Measurements from ENCODE around the gene PTPA. TPM values are rescaled to one million over a fixed set of nuclear protein-coding genes. Genes with fewer than 3 reads are reported as not detected.

Gene PTPA
- total and polyA plus RNA-seq, 10 of the 15 experiments (the other 5 are each of a cell fraction or from before 2014, with no cell fraction given), result 1.6 to 111 (median 55.1) TPM

DNA sequence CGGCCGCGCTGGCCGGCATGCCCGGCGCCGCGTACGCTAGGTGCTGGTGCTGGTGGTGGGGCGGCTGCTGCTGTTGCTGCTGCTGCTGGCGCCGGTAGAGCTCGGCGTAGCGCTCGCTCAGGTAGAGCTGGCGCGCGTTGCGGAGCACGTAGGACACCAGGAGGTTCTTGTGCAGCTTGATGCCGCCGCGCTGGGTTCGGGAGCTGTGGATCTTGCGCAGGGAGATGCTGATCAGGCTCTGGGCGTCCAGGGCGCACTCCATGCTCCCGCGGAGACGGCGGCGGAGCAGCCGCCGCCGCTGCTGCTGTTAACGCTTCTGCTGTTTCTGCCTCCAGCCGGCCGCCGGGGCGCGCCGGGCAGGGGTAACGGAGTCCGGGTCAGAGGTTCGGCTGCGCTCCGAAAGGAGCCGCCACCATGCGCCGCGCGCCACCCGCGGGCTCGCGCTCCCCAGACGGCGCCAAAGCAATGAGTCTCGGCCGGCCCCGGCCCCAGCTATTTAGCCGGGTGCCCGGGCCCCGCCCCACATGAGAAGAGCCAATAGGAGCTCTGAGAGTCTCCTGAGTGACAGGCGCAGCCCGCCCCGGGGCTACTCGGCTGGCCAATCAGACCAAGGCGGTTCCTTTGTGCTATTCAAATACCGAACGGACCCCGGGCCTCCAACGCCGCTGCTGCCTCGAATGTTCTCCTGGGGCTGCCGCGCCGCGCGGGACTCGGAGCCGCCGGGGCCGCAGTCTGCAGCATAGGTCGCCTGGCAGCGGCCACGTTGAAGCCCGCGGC lies 66.8 kb downstream of the PTPA start, which contains the start of gene IER5L (continued):
- TF ChIP-seq TAF1 (IDR thresholded peaks at IDR 0.05; ENCODE audit: borderline replicate concordance, low read depth, low read length) (peak; percentile 78), HDAC6 (IDR thresholded peaks at IDR 0.05; ENCODE audit: unreplicated experiment) (peak; percentile 95), NR2F1 (conservative IDR thresholded peaks at IDR 0.05) (0 out of 2 replicates have a peak, but pooled peaks have one; percentile 14), CHD4 (IDR thresholded peaks at IDR 0.05) (no peak), RB1 (IDR thresholded peaks at IDR 0.05; ENCODE audit: borderline replicate concordance) (0 out of 2 replicates have a peak, but pooled peaks have one; percentile 25), KAT2A (conservative IDR thresholded peaks at IDR 0.05; ENCODE audit: control insufficient read depth, low read depth, low read length) (no peak), NRF1 (conservative IDR thresholded peaks at IDR 0.05; ENCODE audit: low read depth, low read length) (no peak), POLR2A (IDR thresholded peaks at IDR 0.05; ENCODE audit: low read depth, low read length) (peak; percentile 96), PAX5 (IDR thresholded peaks at IDR 0.05; ENCODE audit: borderline replicate concordance, low read depth, low read length) (no peak)
- TF ChIP-seq, protein P1, sequence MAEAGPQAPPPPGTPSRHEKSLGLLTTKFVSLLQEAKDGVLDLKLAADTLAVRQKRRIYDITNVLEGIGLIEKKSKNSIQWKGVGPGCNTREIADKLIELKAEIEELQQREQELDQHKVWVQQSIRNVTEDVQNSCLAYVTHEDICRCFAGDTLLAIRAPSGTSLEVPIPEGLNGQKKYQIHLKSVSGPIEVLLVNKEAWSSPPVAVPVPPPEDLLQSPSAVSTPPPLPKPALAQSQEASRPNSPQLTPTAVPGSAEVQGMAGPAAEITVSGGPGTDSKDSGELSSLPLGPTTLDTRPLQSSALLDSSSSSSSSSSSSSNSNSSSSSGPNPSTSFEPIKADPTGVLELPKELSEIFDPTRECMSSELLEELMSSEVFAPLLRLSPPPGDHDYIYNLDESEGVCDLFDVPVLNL (IDR thresholded peaks at IDR 0.05; ENCODE audit: low read depth, low read length), result peak; percentile 93
- TF ChIP-seq, protein P2, sequence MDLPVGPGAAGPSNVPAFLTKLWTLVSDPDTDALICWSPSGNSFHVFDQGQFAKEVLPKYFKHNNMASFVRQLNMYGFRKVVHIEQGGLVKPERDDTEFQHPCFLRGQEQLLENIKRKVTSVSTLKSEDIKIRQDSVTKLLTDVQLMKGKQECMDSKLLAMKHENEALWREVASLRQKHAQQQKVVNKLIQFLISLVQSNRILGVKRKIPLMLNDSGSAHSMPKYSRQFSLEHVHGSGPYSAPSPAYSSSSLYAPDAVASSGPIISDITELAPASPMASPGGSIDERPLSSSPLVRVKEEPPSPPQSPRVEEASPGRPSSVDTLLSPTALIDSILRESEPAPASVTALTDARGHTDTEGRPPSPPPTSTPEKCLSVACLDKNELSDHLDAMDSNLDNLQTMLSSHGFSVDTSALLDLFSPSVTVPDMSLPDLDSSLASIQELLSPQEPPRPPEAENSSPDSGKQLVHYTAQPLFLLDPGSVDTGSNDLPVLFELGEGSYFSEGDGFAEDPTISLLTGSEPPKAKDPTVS (IDR thresholded peaks at IDR 0.05; ENCODE audit: low read depth, low read length), result no peak
- TF ChIP-seq, protein P3, sequence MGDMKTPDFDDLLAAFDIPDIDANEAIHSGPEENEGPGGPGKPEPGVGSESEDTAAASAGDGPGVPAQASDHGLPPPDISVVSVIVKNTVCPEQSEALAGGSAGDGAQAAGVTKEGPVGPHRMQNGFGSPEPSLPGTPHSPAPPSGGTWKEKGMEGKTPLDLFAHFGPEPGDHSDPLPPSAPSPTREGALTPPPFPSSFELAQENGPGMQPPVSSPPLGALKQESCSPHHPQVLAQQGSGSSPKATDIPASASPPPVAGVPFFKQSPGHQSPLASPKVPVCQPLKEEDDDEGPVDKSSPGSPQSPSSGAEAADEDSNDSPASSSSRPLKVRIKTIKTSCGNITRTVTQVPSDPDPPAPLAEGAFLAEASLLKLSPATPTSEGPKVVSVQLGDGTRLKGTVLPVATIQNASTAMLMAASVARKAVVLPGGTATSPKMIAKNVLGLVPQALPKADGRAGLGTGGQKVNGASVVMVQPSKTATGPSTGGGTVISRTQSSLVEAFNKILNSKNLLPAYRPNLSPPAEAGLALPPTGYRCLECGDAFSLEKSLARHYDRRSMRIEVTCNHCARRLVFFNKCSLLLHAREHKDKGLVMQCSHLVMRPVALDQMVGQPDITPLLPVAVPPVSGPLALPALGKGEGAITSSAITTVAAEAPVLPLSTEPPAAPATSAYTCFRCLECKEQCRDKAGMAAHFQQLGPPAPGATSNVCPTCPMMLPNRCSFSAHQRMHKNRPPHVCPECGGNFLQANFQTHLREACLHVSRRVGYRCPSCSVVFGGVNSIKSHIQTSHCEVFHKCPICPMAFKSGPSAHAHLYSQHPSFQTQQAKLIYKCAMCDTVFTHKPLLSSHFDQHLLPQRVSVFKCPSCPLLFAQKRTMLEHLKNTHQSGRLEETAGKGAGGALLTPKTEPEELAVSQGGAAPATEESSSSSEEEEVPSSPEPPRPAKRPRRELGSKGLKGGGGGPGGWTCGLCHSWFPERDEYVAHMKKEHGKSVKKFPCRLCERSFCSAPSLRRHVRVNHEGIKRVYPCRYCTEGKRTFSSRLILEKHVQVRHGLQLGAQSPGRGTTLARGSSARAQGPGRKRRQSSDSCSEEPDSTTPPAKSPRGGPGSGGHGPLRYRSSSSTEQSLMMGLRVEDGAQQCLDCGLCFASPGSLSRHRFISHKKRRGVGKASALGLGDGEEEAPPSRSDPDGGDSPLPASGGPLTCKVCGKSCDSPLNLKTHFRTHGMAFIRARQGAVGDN (IDR thresholded peaks at IDR 0.05), result 0 out of 2 replicates have a peak, but pooled peaks have one; percentile 14
